ENCODE results near the gene LHFPL3. TPM values are rescaled to one million over a fixed set of nuclear protein-coding genes. Genes with fewer than 3 reads are reported as not detected.

Gene LHFPL3
- total RNA-seq, 1 donor from 2014 or later, result not detected

GRCh38 chr7:104366390-104366789 is 38.0 kb downstream of the LHFPL3 start:
- ATAC-seq (no peak), DNase-seq (ENCODE audit: low spot score) (no peak)
- intact Hi-C loops (cut with DNase I), result no loop called here

- DNase-seq (ENCODE audit: low spot score) (no peak), ATAC-seq (no peak)
- intact Hi-C loops (cut with DNase I), result no loop called here
Measured at GRCh38 chr7:104367926-104368325, 39.5 kb downstream of the LHFPL3 start.

GRCh38 chr7:104371216-104371979 is 43.0 kb downstream of the LHFPL3 start:
- DNase-seq (ENCODE audit: low spot score) (no peak), ATAC-seq (no peak)
- intact Hi-C loops (cut with DNase I), result no loop called here

GRCh38 chr7:104371980-104372357 is 43.6 kb downstream of the LHFPL3 start:
- intact Hi-C loops (cut with DNase I), result no loop called here
- DNase-seq (ENCODE audit: low spot score), result no peak
- ATAC-seq, result no peak

DNA sequence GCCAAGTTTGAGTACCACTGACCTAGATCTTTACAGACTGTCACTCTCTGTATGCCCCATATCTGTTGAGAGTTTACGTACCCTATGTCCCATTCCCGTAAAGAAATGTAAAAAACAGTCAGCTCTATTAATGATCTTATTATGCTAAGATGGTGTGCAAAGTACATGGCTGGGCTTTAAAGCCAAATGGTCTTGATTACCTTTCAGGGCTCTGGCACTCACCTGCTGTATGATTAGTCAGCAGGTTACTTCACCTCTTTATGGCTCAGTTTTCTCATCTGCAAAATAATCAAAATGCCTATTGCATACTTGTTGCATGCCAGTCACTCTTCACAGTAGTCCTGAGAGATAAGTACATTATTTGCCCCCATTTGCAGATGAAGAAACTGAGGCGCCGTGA is 54.2 kb downstream of the LHFPL3 start:
- ATAC-seq (no peak), DNase-seq (ENCODE audit: low spot score) (no peak)
- intact Hi-C loops (cut with DNase I), result no loop called here

DNA sequence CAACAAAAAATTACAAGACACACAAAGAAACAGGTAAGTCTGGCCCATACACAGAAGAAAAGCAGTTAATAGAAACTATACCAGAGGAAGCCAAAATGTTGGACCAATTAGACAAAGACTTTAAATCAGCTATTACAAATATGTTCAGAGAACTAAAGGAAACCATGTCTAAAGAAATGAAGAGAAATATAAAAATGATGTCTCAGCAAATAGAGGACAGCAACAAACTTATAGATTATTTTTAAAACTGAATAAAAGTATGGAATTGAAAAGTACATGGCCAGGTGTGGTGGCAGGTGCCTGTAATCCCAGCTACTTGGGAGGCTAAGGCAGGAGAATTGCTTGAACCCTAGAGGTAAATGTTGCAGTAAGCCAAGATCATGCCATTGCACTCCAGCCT is 58.5 kb downstream of the LHFPL3 start:
- intact Hi-C loops (cut with DNase I), result no loop called here
- ATAC-seq (no peak), DNase-seq (ENCODE audit: low spot score) (no peak)

DNA sequence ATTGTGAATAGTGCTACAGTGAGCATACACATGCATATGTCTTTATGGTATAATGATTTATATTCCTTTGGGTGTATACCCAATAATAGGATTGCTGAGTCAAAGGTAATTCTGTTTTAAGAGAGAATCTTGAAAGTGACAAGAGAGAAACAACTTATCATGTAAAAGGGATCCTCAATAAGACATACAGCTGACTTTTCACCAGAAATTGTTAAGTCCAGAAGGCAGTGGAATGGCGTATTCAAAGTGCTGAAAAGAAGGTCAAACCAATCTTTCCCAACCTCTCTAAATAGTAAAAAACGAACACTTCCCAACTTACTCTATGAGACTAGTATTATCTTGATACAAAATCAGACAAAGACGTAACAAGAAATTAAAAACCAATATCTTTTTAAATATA is 59.8 kb downstream of the LHFPL3 start:
- DNase-seq (ENCODE audit: low spot score) (no peak), ATAC-seq (no peak)
- intact Hi-C loops (cut with DNase I), result no loop called here

DNA sequence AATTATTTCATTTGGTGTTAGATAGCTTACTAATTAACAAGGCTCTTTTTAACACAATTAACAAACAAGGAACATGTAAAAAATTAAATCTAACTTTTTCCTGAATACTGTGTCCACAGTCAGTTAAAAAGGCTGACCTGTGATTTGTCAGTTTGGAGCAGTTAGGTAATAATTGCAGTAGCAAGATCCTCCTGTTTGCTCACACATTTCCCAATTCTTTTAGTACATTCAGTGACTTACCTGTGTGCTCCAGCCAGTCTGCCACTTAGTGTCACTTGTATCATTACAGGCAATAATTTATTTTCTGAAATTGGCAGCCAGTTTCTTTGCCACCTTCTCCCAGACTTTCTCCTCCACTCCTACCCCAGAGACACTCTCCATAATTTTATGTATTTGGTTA is 66.8 kb downstream of the LHFPL3 start:
- intact Hi-C loops (cut with DNase I), result no loop called here
- DNase-seq (ENCODE audit: low spot score), result no peak
- no peak for ATAC-seq

DNA sequence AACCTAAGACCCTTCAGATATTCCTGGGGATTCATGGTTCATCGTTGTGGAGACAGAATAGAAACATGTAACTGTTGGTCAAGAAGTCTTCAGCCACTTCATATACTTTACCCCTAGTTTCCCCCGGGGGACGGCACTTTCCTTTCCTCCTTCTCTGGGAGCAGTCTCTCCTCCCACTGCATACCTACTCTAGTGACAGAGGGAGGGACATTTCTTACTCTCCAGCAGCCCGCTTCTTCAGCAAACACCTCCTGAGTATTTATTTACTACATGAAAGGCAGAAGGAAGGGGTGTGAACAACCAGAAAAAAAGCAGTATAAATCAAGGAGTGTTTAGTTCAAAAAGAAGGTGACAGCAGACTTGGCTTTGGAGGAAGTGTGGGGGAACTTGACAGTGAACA is 69.0 kb downstream of the LHFPL3 start:
- no peak for DNase-seq (ENCODE audit: low spot score)
- intact Hi-C loops (cut with DNase I), result no loop called here

GRCh38 chr7:104408371-104408770 is 80.0 kb downstream of the LHFPL3 start:
- DNase-seq (ENCODE audit: low spot score) (no peak), ATAC-seq (no peak)
- intact Hi-C loops (cut with DNase I), result no loop called here

More for the DNA sequence above, 69.0 kb downstream of the LHFPL3 start:
- ATAC-seq, result no peak

DNA sequence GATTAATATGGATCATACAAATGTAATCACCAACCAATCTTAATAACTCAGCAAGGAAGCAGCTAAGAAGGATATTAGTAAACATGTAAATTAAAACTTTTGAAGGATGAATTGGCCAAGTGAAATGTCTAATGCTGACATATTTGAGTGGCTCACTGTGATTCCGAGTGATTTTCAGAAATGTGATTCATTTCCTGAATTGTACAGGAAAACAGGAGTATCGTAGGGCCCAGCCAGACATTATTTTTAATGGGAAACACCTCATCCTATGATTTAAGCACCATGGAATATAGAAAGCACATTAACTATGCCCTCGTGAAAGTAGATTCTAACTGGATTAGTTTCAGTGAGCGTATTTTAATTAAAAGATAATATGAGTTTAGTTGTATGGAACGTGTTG is 82.3 kb downstream of the LHFPL3 start:
- no peak for ATAC-seq
- intact Hi-C loops (cut with DNase I), result no loop called here
- DNase-seq (ENCODE audit: low spot score), result no peak

DNA sequence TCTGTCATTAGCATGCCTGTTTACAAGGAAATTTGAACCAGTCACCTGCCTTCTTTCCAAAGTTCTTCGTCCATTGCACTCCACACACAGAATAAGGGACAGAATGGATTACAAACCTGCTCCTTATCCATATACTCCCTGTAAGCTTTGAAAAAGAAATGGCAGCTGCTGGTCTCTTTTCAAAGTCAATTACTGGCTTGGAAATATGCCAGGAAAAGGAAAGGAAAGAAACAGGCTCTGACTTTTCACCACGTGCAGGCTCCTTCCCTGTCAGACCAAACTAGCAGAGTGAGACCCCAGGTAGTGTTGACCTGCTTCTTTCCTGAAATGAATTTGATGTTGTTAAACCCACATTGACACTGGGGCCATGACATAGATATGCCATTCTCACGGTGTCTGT is 84.5 kb downstream of the LHFPL3 start:
- no peak for DNase-seq (ENCODE audit: low spot score)
- no peak for ATAC-seq
- intact Hi-C loops (cut with DNase I), result no loop called here

GRCh38 chr7:104414216-104414615 is 85.8 kb downstream of the LHFPL3 start:
- intact Hi-C loops (cut with DNase I), result no loop called here
- ATAC-seq (no peak), DNase-seq (ENCODE audit: low spot score) (no peak)

DNA sequence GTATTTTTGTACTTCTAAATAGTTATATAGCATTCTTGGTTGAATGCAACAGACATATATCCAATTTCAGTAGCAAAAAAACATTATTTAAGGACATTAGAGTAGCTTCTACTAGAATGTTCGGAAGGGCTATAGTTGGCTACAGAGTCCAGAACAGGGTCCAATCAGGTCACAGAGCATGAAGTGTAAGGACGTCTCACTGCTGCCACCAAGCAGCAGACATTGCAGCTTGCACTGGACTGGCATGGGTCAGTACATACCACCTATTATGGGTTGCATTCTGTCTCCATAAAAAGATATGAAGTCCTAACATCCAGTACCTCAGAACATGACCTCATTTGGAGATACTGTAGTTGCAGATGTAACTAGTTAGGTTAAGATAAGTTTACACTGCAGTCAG is 87.3 kb downstream of the LHFPL3 start:
- intact Hi-C loops (cut with DNase I), result no loop called here
- ATAC-seq (no peak), DNase-seq (ENCODE audit: low spot score) (no peak)

- DNase-seq (ENCODE audit: low spot score) (no peak), ATAC-seq (no peak)
- intact Hi-C loops (cut with DNase I), result no loop called here
Measured at GRCh38 chr7:104416866-104417393, 88.5 kb downstream of the LHFPL3 start.

- intact Hi-C loops (cut with DNase I), result no loop called here
- no peak for ATAC-seq
Measured at GRCh38 chr7:104431930-104432329, 103.5 kb downstream of the LHFPL3 start.

GRCh38 chr7:104434129-104434528 is 105.7 kb downstream of the LHFPL3 start:
- ATAC-seq (no peak), DNase-seq (ENCODE audit: low spot score) (no peak)
- intact Hi-C loops (cut with DNase I), result no loop called here

More at GRCh38 chr7:104431930-104432329, 103.5 kb downstream of the LHFPL3 start:
- DNase-seq (ENCODE audit: low spot score), result no peak

DNA sequence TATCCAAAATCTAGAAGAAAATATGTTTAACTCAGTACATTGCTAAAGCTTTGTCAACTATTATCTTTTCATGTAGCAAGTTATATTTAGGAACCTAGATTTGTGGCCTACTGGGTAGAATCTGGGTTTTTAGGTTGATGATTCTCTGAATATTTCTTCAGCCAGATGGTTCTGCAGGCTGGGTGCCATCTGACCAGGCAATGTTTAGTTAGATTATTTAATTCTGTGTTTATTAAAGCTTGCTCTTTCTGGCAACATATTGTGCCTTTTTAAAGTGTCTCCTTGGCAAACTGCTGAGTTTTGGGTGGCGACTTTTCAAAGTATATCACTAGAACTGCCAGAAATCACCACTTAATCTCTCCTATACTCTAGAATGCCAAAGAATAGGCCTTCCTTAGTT is 114.1 kb downstream of the LHFPL3 start:
- ATAC-seq (no peak), DNase-seq (ENCODE audit: low spot score) (no peak)
- intact Hi-C loops (cut with DNase I), result no loop called here

- no peak for DNase-seq (ENCODE audit: low spot score)
- intact Hi-C loops (cut with DNase I), result no loop called here
- no peak for ATAC-seq
Measured at GRCh38 chr7:104444017-104444416, 115.6 kb downstream of the LHFPL3 start.

DNA sequence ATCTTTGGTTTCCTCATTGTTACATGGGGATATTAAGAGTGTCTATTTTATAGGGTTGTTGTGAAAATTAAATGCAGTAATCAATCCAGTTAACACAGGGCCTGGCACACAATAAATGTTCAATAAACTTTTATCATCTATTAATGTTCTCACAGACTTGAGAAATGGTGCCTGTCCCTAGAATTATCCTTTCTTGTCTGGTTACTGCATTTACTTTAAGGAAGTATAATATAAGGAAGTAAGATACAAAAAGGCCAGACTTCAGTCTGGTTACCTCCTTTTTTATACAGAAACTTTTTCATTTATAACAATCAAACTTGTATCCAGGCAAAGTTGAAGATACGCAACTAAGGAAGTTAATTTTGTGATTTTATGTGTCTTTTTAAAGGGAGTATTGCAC is 117.0 kb downstream of the LHFPL3 start:
- DNase-seq (ENCODE audit: low spot score) (no peak), ATAC-seq (no peak)
- intact Hi-C loops (cut with DNase I), result no loop called here

DNA sequence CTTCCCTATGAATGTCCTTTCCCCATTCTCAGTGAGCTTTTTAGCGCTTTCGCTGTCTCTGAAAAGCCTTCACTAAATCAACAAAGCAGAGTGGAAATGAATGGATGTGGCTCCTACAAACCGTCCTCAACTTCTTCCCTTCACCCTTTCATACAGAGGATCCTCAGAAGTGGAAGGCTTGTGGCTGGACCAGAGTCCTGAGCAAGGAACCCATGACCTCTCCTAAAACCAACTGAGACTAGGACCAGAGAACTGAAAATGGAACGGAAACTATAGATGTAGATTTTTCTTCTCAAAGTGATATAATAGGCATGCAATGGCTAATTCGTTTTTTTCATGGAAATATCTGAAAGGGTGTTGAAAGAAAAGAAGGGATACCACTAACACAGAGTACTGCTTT is 122.5 kb downstream of the LHFPL3 start:
- ATAC-seq (no peak), DNase-seq (ENCODE audit: low spot score) (no peak)
- intact Hi-C loops (cut with DNase I), result no loop called here
